Measurements from ENCODE around the gene RUSC2.
"Not testable (repeated sequence)": the region's sequence is repeated elsewhere in the genome, so short reads cannot be mapped to it uniquely, and the experiment has no call there.

The RUSC2 gene

DNA sequence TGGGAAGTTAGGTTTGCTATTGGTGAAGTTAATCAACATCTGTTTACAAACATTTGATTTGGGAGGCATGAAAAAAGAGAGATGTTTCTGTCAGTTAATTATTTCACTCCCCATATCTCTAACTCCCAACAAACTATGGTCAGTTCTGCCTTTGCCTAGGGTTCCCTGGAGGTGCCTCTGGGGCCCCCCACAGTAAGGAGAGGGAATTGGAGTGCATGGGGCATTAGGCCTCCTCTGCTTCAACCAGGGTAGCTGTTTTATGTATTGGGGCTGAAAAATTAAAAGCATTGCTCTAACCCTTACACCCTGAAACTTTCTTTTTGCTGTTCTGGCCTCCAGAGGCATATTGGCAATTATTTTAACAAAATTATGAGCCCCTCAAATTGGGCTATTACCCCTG is 32.3 kb downstream of the RUSC2 start:
- DNase-seq, result no peak

DNA sequence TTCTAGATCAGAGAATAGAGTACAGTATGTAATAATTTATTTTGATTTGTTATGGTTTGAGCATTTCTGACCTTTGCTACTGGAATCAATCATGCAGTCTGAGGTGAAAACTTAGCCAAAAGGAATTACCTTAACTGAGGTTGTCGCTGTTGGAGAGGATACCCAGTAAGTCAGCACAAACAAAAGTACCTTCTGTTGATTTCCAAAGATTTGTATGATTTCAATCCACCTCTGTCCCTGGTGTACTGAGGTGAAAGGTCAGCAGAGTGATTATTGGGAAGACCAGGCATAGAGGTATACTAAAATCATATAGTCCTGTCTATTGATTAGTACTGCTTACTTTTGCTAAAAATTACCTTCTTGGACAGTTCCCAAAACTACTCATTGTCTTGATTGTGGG is 32.8 kb downstream of the RUSC2 start:
- DNase-seq, result no peak

DNA sequence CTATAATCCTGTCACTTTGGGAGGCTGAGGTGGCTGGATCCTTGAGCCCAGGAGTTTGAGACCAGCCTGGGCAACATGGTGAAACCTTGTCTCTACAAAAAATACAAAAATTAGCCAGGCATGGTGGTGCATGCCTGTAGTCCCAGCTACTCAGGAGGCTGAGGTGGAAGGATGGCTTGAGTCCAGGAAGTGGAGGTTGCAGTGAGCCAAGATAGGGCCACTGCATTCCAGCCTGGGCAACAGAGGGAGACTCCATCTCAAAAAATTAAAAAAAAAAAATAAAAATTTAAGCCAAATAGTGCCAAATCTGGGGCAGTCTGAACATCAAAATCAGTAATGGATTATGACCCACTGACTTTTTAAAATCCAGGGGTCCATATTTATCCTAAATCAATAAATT is 33.6 kb downstream of the RUSC2 start:
- DNase-seq, result not testable (repeated sequence)

DNA sequence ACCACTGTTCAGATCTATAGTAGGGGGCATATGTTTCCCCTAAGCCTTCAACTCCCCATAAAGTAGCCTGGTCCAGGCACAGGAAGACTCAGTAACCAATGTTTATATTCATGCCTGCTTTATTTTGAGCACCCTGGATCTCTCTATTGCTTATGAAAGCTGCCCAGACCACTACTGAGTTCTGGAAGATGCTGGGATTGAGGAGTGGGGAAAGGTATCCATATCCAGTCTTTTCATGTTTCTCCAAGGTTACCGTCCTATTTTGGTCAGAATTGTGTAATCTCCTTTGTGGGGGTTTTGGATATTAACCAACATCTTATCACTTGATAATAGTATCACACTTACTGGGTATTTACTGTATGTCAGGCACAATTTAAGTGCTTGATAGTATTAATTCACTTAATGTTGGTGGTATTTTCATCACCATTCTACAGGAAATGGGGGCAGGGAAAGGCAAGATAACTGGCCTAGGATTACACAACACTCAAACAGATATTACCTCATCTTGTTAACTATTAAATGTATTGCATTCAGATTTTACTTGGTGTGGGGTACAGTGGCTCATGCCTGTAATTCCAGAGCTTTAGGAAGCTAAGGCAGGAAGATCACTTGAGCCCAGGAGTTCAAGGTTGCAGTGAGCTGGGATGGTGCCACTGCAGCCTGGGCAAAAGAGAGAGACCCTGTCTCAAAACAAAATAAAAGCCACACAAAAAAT is 36.3 kb downstream of the RUSC2 start:
- peak; percentile 72 for DNase-seq

DNA sequence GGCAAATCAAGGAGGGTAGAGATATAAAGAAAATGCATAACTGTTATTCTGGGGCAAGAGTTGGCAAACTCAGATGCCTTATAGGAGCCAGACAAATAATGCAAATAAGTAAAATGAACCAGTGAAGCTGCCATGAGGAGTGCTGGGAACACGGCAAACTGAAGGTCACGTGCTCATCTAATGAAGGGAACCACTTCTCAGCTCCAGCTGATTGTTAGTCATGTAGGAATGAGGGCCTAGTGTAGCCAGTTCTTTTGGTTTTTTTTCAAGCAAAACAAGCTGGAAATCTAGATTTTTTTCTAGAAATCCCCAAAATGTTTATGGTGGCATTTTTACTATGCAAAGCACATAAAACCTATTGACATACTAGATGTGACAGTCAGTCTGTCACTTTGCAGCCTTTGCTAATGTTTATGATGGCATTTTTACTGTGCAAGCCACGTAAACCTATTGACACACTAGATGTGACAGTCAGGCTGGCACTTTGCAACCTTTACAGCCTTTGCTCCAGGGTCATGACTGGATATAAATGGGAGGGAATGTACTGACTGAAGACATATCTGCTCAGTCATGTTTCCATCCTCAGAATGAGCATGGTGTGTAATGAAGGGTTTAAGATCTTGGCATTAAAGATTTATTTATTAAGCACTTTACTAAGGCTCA is 39.4 kb downstream of the RUSC2 start:
- no peak for DNase-seq

DNA sequence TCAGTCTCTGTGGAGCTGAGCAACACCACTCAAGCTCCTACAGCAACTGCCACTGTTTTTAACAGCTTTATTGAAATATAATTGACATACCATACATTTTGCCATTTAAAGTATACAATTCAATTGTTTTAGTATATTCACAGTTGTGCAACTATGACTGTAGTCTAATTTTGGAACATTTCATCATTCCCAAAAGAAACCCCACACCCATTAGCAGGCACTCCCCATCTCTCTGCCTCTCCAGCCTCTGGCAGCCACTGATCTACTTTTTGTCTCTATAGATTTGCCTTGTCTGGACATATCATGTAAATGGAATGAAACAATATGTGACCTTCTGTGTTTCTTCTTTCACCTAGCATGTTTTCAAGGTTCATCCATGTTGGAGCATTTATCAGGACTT is 43.5 kb downstream of the RUSC2 start:
- DNase-seq, result no peak

DNA sequence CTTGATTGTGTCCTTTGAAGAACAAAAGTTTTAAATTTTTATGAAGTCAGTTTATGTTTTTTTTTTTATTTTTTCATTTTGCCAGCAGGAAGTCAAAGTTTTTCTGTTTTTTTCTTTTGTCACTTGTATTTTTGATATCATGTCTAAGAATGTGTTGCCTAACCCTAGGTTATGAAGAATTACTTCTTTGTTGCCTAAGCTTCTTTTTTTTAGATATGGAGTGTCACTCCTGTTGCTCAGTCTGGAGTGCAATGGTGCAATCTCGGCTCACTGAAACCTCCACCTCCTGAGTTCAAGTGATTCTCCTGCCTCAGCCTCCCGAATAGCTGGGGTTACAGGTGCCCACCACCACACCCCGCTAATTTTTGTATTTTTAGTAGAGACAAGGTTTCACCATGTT is 45.0 kb downstream of the RUSC2 start:
- not testable (repeated sequence) for DNase-seq

DNA sequence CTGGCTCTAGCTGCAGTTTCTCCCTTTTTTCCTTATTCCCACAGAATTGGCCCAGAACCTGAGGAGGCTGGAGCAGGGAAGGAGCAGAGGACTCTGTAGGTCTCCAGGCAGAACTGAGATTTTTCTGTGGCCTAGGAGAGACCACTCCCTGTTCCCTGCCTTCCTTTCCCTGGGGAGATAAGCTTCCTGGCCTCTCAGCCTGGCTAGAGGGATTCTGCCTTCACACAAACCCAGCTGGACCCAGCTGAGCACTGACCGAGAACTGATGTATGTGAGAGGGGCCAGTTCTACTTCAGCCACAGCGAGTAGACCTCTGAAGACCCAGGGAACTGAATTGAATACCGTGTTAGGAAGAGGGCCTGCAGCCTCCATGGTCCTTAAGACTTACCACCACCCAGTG is 48.0 kb downstream of the RUSC2 start:
- DNase-seq, result no peak

DNA sequence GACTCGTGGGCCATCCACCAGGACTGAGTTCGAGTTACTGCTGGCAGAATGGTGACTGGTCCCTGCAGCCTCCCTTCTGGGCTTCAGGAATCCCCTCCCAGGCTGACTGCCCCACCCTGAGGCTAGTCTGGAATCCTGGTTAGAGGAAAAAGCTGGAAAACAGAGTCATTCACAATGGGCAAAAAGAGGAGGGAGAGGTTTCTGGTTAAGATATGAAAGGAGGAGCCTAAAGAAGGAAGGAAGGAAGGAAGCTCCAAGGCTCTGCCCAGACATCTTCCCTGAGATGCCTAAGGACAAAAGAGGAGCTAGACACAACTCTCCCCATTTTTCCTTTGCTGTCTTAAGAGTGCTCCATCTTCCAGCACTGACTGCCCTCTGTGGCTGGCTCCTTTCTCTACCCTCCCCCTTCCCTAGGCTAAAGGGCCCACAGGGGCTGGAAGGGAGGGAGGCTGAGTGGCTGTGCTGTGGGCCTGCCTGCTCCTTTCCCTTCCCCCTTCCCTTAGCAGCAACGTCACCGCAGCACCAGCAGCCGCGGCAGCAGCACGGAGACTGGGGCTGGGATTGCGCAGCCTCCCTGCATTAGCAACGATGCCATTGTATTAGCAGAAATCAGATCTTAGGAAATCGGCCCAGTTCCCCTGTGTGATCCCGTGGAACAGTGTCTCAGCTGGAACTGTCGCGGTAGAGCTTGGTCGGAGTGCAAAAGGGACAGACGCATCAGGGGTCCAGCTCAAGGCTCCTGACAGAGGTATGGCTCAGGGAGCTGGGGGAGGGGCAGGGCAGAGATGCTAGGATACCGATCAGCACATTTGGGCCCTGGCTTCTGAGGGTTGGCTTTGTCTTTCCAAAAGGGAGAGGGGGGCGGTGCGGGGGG is 48.7 kb downstream of the RUSC2 start:
- no peak for DNase-seq

Data from hematopoietic multipotent progenitor cell treated with erythropoietin and hydrocortisone succinate and interleukin-3 and kit ligand, for 6 days (in vitro differentiated cells).